GM19455 (cell line): ENCODE data around the gene ALDH1A2.
"Not testable (repeated sequence)": the region's sequence is repeated elsewhere in the genome, so short reads cannot be mapped to it uniquely, and the experiment has no call there.

Experiments used
- ATAC-seq: cut with Tn5 transposase; IDR thresholded peaks from one replicate; pipeline ENCODE4 v1.9.1; 2021; ENCODE audit not compliant: unreplicated experiment

The ALDH1A2 gene

GRCh38 chr15:58069008-58069407, 3.5 kb upstream of the ALDH1A2 start:
- ATAC-seq, result no peak

- ATAC-seq, result no peak
Observed at GRCh38 chr15:58066042-58066867, 744 bp upstream of the ALDH1A2 start.

GRCh38 chr15:58064980-58065444, 499 bp downstream of the ALDH1A2 start:
- ATAC-seq, result no peak

GRCh38 chr15:58064082-58064979, 1.2 kb downstream of the ALDH1A2 start:
- ATAC-seq, result no peak

- ATAC-seq, result no peak
Observed at GRCh38 chr15:58063614-58064013, 1.9 kb downstream of the ALDH1A2 start.

GRCh38 chr15:58062983-58063382, 2.5 kb downstream of the ALDH1A2 start:
- no peak for ATAC-seq

- no peak for ATAC-seq
Observed at GRCh38 chr15:58062175-58062574, 3.3 kb downstream of the ALDH1A2 start.

GRCh38 chr15:58060575-58060974, 4.9 kb downstream of the ALDH1A2 start:
- no peak for ATAC-seq

GRCh38 chr15:58058729-58059128, 6.8 kb downstream of the ALDH1A2 start:
- ATAC-seq, result no peak

- no peak for ATAC-seq
Observed at GRCh38 chr15:58058073-58058472, 7.4 kb downstream of the ALDH1A2 start.

- ATAC-seq, result no peak
Observed at GRCh38 chr15:58057559-58057958, 8.0 kb downstream of the ALDH1A2 start.

- ATAC-seq, result no peak
Observed at GRCh38 chr15:58056015-58056414, 9.5 kb downstream of the ALDH1A2 start.

GRCh38 chr15:58053315-58054153, 12.0 kb downstream of the ALDH1A2 start:
- ATAC-seq, result no peak

- no peak for ATAC-seq
Observed at GRCh38 chr15:58052334-58052733, 13.2 kb downstream of the ALDH1A2 start.

GRCh38 chr15:58049520-58050227, 15.8 kb downstream of the ALDH1A2 start:
- no peak for ATAC-seq

- ATAC-seq, result no peak
Observed at GRCh38 chr15:58048261-58048660, 17.2 kb downstream of the ALDH1A2 start.

- ATAC-seq, result no peak
Observed at GRCh38 chr15:58047149-58047548, 18.4 kb downstream of the ALDH1A2 start.

GRCh38 chr15:58046467-58046866, 19.0 kb downstream of the ALDH1A2 start:
- no peak for ATAC-seq

- ATAC-seq, result not testable (repeated sequence)
Observed at GRCh38 chr15:58045376-58045775, 20.1 kb downstream of the ALDH1A2 start.

GRCh38 chr15:58044551-58044950, 21.0 kb downstream of the ALDH1A2 start:
- no peak for ATAC-seq
